MCF 10A (cell line): ENCODE data around the gene CIAO2B. TPM values are rescaled to one million over a fixed set of nuclear protein-coding genes. Genes with fewer than 3 reads are reported as not detected.

Experiments used
- BruUV-seq: library from RNA; stranded (reverse); fragments of 400-500 nt; replicated peaks from 2 replicates; lab custom pipeline; 2021; lab: Mats Ljungman, UMichigan
- CTCF ChIA-PET: fragments of 300-600 bp; sonication (Branson Sonifier 250); formaldehyde crosslinking; extraction: SDS; loops from one replicate; lab custom pipeline; 2021; ENCODE audit warnings: antibody characterized with exemption, inconsistent platforms; lab: Yijun Ruan, JAX
- POLR2A ChIA-PET: fragments of 300-600, 350-650 bp; sonication (Branson Sonifier 250); formaldehyde crosslinking; extraction: SDS; loops from one replicate; lab custom pipeline; 2020; ENCODE audit warnings: antibody characterized with exemption, inconsistent platforms; lab: Yijun Ruan, JAX
- DNase-seq: peaks from one replicate; pipeline ENCODE4 v3.0.0-alpha.2; 2018; ENCODE audit not compliant: unreplicated experiment
- H3K27ac Mint-ChIP-seq: one replicate; pipeline ENCODE4 v1.8.0; 2022; ENCODE audit warnings: mild to moderate bottlenecking, low read depth, mixed read lengths; ENCODE audit not compliant: unreplicated experiment
- H3K27me3 Mint-ChIP-seq: one replicate; pipeline ENCODE4 v1.8.0; 2022; ENCODE audit warnings: mixed read lengths; ENCODE audit not compliant: insufficient read depth, unreplicated experiment
- H3K36me3 Mint-ChIP-seq: one replicate; pipeline ENCODE4 v1.8.0; 2022; ENCODE audit warnings: mild to moderate bottlenecking, moderate library complexity, mixed read lengths; ENCODE audit not compliant: insufficient read depth, unreplicated experiment
- H3K4me1 Mint-ChIP-seq: one replicate; pipeline ENCODE4 v1.8.0; 2022; ENCODE audit warnings: mixed read lengths; ENCODE audit not compliant: insufficient read depth, unreplicated experiment
- H3K4me3 Mint-ChIP-seq: one replicate; pipeline ENCODE4 v1.8.0; 2022; ENCODE audit warnings: mild to moderate bottlenecking, moderate library complexity, mixed read lengths; ENCODE audit not compliant: unreplicated experiment
- H3K9me3 Mint-ChIP-seq: one replicate; pipeline ENCODE4 v1.8.0; 2022; ENCODE audit warnings: mixed read lengths; ENCODE audit not compliant: unreplicated experiment
- CTCF ChIP-seq: fragments of 200-600 bp; IDR thresholded peaks from one replicate; pipeline ENCODE4 v1.8.0; 2022; ENCODE audit warnings: antibody characterized with exemption, mild to moderate bottlenecking; ENCODE audit not compliant: unreplicated experiment
- intact Hi-C: fragments of 100-400 bp; cut with micrococcal nuclease; formaldehyde crosslinking; loops from 2 replicates; pipeline ENCODE4 v1.14.1; 2022
- total RNA-seq: library from RNA; stranded (reverse); gene quantifications from 2 replicates; pipeline ENCODE4 v1.2.3, GENCODE V29; 2022

The CIAO2B gene
- total RNA-seq, 1 experiment from 2014 or later = 133 TPM

- H3K9me3 Mint-ChIP-seq = no peaks in the 10 kb centered on the region
- H3K4me1 Mint-ChIP-seq = peaks cover 53% of the 10 kb centered on the region
- ChIA-PET POLR2A (interaction anchor here (0.8 to 1.5 kb wide), 2 partner anchors 9 to 13 kb away, joined by 3 read pairs; no protein-coding TSS in a partner anchor), CTCF (interaction anchor here (1.0 to 5.5 kb wide), 3 partner anchors 33 to 515 kb away, joined by 3 to 58 read pairs (median 3); no protein-coding TSS in a partner anchor)
- H3K4me3 Mint-ChIP-seq = no peak overlapping the region
- DNase-seq = no peak
- peaks cover 32% of the 10 kb centered on the region for H3K36me3 Mint-ChIP-seq
- no peaks in the 10 kb centered on the region for H3K27me3 Mint-ChIP-seq
- TF ChIP-seq CTCF = no peak
- BruUV-seq = no TSS peak
- intact Hi-C loops = no loop called here
- H3K27ac Mint-ChIP-seq = no peak overlapping the region
Measured at GRCh38 chr16:66931665-66932064, 2.5 kb downstream of the CIAO2B start.

GRCh38 chr16:66930189-66930588 is 4.0 kb downstream of the CIAO2B start:
- H3K4me3 Mint-ChIP-seq = no peak overlapping the region
- POLR2A ChIA-PET = interaction anchor here (0.6 to 1.8 kb wide), 8 partner anchors 9 to 921 kb away, joined by 3 to 14 read pairs (median 4); no protein-coding TSS in a partner anchor

GRCh38 chr16:66928702-66929388 is 5.4 kb downstream of the CIAO2B start:
- BruUV-seq = no TSS peak

More at GRCh38 chr16:66930189-66930588, 4.0 kb downstream of the CIAO2B start:
- Mint-ChIP-seq H3K36me3 (peaks cover 31% of the 10 kb centered on the region), H3K27me3 (no peaks in the 10 kb centered on the region), H3K4me1 (peaks cover 45% of the 10 kb centered on the region), H3K9me3 (no peaks in the 10 kb centered on the region), H3K27ac (no peak overlapping the region)
- CTCF ChIA-PET = interaction anchor here (1.1 to 5.5 kb wide), 4 partner anchors 17 to 36 kb away, joined by 3 to 58 read pairs (median 3); no protein-coding TSS in a partner anchor
- intact Hi-C loops = no loop called here
- peak; percentile 89 for DNase-seq
- no peak for TF ChIP-seq CTCF
- BruUV-seq = no TSS peak

More at GRCh38 chr16:66928702-66929388, 5.4 kb downstream of the CIAO2B start:
- intact Hi-C loops = loop anchor here (1.0 kb wide), 1 partner anchor 34 kb away; no protein-coding TSS in a partner anchor
- TF ChIP-seq CTCF = peak; percentile 30
- DNase-seq = peak; percentile 52
- no peaks in the 10 kb centered on the region for H3K27me3 Mint-ChIP-seq
- H3K4me1 Mint-ChIP-seq = peaks cover 46% of the 10 kb centered on the region
- peaks cover 26% of the 10 kb centered on the region for H3K36me3 Mint-ChIP-seq
- POLR2A ChIA-PET = interaction anchor here (0.6 to 3.0 kb wide), 10 partner anchors 9 to 47 kb away, joined by 3 to 16 read pairs (median 4); partner anchors contain the start of gene CDH16
- no peak overlapping the region for H3K4me3 Mint-ChIP-seq
- CTCF ChIA-PET = interaction anchor here (0.6 to 4.1 kb wide), 10 partner anchors 9 to 267 kb away, joined by 3 to 62 read pairs (median 4); partner anchors contain the start of gene CDH16
- H3K9me3 Mint-ChIP-seq = no peaks in the 10 kb centered on the region
- peak overlapping the region; percentile 69 for H3K27ac Mint-ChIP-seq
